ENCODE data around the gene LEMD3. TPM values are rescaled to one million over a fixed set of nuclear protein-coding genes. Genes with fewer than 3 reads are reported as not detected.

Gene LEMD3
- total RNA-seq, 1 donor from 2014 or later = 31.9 TPM

- intact Hi-C loops (cut with DNase I) = no loop called here
- H3K4me3 ChIP-seq = no peak overlapping the region
- H3K27me3 ChIP-seq (ENCODE audit: low read depth) = no peaks in the 10 kb centered on the region
- H3K4me1 ChIP-seq = peaks cover under 1% of the 10 kb centered on the region
- TF ChIP-seq, protein P1, sequence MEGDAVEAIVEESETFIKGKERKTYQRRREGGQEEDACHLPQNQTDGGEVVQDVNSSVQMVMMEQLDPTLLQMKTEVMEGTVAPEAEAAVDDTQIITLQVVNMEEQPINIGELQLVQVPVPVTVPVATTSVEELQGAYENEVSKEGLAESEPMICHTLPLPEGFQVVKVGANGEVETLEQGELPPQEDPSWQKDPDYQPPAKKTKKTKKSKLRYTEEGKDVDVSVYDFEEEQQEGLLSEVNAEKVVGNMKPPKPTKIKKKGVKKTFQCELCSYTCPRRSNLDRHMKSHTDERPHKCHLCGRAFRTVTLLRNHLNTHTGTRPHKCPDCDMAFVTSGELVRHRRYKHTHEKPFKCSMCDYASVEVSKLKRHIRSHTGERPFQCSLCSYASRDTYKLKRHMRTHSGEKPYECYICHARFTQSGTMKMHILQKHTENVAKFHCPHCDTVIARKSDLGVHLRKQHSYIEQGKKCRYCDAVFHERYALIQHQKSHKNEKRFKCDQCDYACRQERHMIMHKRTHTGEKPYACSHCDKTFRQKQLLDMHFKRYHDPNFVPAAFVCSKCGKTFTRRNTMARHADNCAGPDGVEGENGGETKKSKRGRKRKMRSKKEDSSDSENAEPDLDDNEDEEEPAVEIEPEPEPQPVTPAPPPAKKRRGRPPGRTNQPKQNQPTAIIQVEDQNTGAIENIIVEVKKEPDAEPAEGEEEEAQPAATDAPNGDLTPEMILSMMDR (IDR thresholded peaks at IDR 0.05) = no peak
- H3K36me3 ChIP-seq = no peaks in the 10 kb centered on the region
- no peak overlapping the region for H3K27ac ChIP-seq
- DNase-seq = no peak
- no peaks in the 10 kb centered on the region for H3K9me3 ChIP-seq
- ATAC-seq = no peak
Observed at GRCh38 chr12:65182012-65182739, 12.8 kb downstream of the LEMD3 start.

- DNase-seq (no peak), ATAC-seq (no peak)
- Histone ChIP-seq H3K27ac (no peak overlapping the region), H3K27me3 (ENCODE audit: low read depth) (no peaks in the 10 kb centered on the region), H3K4me1 (peaks cover 18% of the 10 kb centered on the region), H3K36me3 (no peaks in the 10 kb centered on the region), H3K4me3 (no peak overlapping the region), H3K9me3 (no peaks in the 10 kb centered on the region)
- intact Hi-C loops (cut with DNase I) = no loop called here
- TF ChIP-seq, protein P1 (IDR thresholded peaks at IDR 0.05) = no peak
Observed at GRCh38 chr12:65184176-65184857, 14.9 kb downstream of the LEMD3 start.

DNA sequence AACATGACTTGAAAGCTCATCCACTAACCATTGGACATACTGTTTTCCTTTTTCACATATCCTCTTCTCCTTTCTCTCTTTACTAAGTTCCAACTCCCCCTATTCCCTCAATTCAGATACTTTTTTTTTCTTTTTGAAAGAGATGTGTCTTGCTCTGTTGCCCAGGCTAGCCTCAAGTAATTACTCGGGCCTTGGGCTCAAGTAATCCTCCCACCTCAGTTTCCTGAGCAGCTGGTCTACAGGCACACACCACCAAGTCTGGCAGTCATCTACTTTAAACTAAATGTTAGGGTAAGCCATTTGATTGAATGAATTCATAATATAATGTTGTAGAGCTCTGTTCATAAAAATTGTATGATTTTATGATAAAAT is 15.5 kb downstream of the LEMD3 start:
- Histone ChIP-seq H3K27me3 (ENCODE audit: low read depth) (no peaks in the 10 kb centered on the region), H3K4me3 (no peak overlapping the region), H3K4me1 (peaks cover 18% of the 10 kb centered on the region), H3K36me3 (no peaks in the 10 kb centered on the region), H3K27ac (no peak overlapping the region), H3K9me3 (no peaks in the 10 kb centered on the region)
- TF ChIP-seq, protein P1 (IDR thresholded peaks at IDR 0.05) = no peak
- DNase-seq (no peak), ATAC-seq (no peak)
- intact Hi-C loops (cut with DNase I) = no loop called here

DNA sequence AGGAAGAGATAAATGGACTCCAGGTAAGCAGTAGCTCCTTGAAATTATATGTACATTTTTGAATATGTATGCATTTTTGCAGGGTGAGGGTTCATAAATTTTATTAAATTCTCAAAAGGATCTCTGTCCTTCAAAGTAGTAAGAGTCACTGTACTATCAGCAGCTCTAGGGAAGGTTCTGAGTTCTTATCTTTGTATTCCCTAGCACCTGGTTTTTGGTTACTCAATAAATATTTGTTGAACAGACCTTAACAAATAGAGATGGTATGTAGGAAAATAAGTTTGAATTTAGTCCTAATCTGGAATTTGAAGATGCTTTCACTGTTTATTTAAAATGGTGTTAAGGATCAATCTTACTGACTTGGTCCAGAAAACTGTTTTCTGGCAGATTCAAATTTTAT is 18.3 kb downstream of the LEMD3 start:
- DNase-seq (no peak), ATAC-seq (no peak)
- intact Hi-C loops (cut with DNase I) = no loop called here
- TF ChIP-seq, protein P1 (IDR thresholded peaks at IDR 0.05) = no peak
- Histone ChIP-seq H3K4me3 (no peak overlapping the region), H3K36me3 (no peaks in the 10 kb centered on the region), H3K4me1 (peaks cover 18% of the 10 kb centered on the region), H3K27me3 (ENCODE audit: low read depth) (no peaks in the 10 kb centered on the region), H3K27ac (no peak overlapping the region), H3K9me3 (no peaks in the 10 kb centered on the region)

DNA sequence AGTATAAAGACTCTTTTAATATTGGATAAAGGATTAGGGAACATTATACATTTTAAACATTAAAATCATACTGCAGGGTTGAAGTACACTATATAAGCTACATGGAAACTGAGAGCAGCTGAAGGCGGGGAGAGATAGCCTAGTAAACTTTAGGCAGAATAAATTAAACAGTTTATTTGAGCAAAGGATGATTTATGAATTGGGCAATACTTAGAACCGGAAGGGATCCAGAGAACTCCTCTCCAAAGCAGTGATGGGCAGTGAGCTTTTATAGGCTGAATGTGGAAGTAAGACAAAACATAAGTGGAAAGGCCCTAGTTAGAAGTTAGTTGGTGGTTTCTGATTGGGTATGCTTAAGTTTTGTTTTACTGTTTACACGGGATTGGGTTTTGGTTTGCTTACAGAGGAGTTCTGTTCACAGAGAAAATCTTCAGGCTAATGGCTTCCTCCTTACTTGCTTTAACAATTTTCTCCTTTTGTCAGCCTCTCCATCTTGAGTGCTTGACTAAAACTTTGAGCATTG is 18.9 kb downstream of the LEMD3 start:
- no peak for ATAC-seq
- intact Hi-C loops (cut with DNase I) = no loop called here
- TF ChIP-seq, protein P1 (IDR thresholded peaks at IDR 0.05) = no peak
- Histone ChIP-seq H3K27me3 (ENCODE audit: low read depth) (no peaks in the 10 kb centered on the region), H3K27ac (no peak overlapping the region), H3K4me3 (no peak overlapping the region), H3K9me3 (no peaks in the 10 kb centered on the region), H3K36me3 (no peaks in the 10 kb centered on the region), H3K4me1 (peaks cover 18% of the 10 kb centered on the region)
- no peak for DNase-seq
